Measurements from ENCODE around the gene PLVAP.

DNA sequence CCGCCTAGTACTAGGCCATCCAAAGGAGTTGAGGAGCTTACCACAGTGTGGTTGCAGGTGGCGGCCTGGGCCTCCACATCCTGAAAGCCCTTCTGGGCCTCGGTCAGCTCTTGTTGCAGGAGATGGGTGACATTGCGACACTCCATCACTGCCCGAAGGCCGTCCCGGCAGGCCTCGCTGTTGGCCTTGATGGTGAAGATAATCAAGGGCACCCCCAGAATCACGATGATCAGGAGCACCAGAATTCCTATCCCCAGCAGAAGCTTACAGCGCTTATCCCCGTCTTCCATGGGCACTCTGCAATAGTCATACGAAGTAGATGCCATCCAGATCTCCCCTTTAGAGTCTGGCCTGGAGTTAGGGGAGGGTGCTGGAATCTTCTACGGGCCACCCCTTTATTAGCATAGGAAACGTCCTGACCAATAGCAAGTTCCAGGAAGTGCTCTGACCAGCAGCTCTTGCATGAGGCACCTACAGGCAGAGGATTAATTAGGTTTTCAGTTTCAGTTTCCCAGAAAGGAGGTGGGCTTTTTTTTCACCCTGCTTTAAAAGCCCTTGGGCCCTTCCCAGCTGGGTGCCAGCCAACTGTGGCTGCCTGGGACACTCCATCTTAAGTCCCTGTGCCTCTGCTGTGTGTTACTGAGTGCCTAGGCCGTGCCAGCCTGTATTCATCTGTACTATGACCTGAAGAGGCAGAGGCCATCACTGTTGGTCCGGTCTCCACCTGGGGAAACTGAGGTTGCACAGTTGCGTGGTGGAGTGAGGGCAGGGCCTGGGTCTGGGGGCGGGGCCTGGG is 28.3 kb upstream of the PLVAP start, which contains the start of gene BST2:
- TF ChIP-seq, protein P1, sequence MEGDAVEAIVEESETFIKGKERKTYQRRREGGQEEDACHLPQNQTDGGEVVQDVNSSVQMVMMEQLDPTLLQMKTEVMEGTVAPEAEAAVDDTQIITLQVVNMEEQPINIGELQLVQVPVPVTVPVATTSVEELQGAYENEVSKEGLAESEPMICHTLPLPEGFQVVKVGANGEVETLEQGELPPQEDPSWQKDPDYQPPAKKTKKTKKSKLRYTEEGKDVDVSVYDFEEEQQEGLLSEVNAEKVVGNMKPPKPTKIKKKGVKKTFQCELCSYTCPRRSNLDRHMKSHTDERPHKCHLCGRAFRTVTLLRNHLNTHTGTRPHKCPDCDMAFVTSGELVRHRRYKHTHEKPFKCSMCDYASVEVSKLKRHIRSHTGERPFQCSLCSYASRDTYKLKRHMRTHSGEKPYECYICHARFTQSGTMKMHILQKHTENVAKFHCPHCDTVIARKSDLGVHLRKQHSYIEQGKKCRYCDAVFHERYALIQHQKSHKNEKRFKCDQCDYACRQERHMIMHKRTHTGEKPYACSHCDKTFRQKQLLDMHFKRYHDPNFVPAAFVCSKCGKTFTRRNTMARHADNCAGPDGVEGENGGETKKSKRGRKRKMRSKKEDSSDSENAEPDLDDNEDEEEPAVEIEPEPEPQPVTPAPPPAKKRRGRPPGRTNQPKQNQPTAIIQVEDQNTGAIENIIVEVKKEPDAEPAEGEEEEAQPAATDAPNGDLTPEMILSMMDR (IDR thresholded peaks at IDR 0.05; ENCODE audit: insufficient read depth, low read length, poor library complexity, severe bottlenecking), result no peak
- TF ChIP-seq EZH2phosphoT487 (conservative IDR thresholded peaks at IDR 0.05; ENCODE audit: low read length), result no peak
